MM.1S (cell line): Measurements from ENCODE around the gene ZCCHC7.

ENCODE experiments used
- EZH2 ChIP-seq: fragments of 300-600 bp; sonication (generic); optimal IDR thresholded peaks from 2 replicates; pipeline ENCODE3; 2017; ENCODE audit warnings: low read depth, mild to moderate bottlenecking, antibody characterized with exemption, low read length, mixed read lengths
- EZH2phosphoT487 ChIP-seq: fragments of 300-600 bp; sonication (generic); IDR thresholded peaks from 2 replicates; pipeline ENCODE4 v1.6.1; 2018; ENCODE audit warnings: antibody characterized with exemption, low read length
- TF ChIP-seq, protein P1 (sequence below): fragments of 300-600 bp; sonication (generic); IDR thresholded peaks from 2 replicates; pipeline ENCODE4 v1.5.1; 2016; ENCODE audit warnings: antibody characterized with exemption, low read length, mixed read lengths

DNA sequence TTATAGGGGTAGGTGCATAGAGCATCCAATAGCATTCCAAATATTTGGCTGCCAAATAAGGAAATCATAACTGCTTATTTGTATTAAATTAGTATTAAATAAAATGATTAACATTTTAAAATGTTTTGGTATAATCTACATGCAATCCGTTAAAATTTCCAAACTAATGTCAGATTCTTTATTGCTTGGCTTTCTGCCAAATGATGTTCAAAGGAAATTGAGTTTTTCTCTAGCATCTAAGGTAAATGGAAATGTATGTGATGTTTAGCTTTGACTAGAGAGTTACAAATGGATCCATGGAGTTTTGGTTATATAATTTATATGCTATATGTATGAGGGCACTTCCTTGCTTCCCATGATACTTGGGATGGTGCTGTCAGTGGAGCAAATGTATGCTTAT lies 121.7 kb downstream of the ZCCHC7 start:
- TF ChIP-seq, protein P1, sequence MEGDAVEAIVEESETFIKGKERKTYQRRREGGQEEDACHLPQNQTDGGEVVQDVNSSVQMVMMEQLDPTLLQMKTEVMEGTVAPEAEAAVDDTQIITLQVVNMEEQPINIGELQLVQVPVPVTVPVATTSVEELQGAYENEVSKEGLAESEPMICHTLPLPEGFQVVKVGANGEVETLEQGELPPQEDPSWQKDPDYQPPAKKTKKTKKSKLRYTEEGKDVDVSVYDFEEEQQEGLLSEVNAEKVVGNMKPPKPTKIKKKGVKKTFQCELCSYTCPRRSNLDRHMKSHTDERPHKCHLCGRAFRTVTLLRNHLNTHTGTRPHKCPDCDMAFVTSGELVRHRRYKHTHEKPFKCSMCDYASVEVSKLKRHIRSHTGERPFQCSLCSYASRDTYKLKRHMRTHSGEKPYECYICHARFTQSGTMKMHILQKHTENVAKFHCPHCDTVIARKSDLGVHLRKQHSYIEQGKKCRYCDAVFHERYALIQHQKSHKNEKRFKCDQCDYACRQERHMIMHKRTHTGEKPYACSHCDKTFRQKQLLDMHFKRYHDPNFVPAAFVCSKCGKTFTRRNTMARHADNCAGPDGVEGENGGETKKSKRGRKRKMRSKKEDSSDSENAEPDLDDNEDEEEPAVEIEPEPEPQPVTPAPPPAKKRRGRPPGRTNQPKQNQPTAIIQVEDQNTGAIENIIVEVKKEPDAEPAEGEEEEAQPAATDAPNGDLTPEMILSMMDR, result no peak
- TF ChIP-seq EZH2, result no peak
- no peak for TF ChIP-seq EZH2phosphoT487
